Progenitor cell of endocrine pancreas (in vitro differentiated cells): Measurements from ENCODE around the gene ITLN2. TPM values are rescaled to one million over a fixed set of nuclear protein-coding genes. Genes with fewer than 3 reads are reported as not detected.
A peak's percentile ranks its signal among the peaks of the same experiment; 100 is the strongest.

Experiments used
- DNase-seq: peaks from one replicate; pipeline ENCODE4 v3.0.0; 2021; ENCODE audit warnings: low spot score; ENCODE audit not compliant: unreplicated experiment
- H3K27ac Mint-ChIP-seq: 2 replicates; pipeline ENCODE4 v1.8.0; 2021; ENCODE audit warnings: mild to moderate bottlenecking, moderate library complexity, mixed read lengths
- H3K27me3 Mint-ChIP-seq: 2 replicates; pipeline ENCODE4 v1.8.0; 2021; ENCODE audit warnings: mixed read lengths
- H3K36me3 Mint-ChIP-seq: 2 replicates; pipeline ENCODE4 v1.8.0; 2022; ENCODE audit warnings: mixed read lengths; ENCODE audit not compliant: insufficient read depth
- H3K4me1 Mint-ChIP-seq: 2 replicates; pipeline ENCODE4 v1.8.0; 2021; ENCODE audit warnings: low read depth, mixed read lengths
- H3K4me3 Mint-ChIP-seq: 2 replicates; pipeline ENCODE4 v1.8.0; 2021; ENCODE audit warnings: low read depth, mild to moderate bottlenecking, moderate library complexity, mixed read lengths
- H3K9me3 Mint-ChIP-seq: 2 replicates; pipeline ENCODE4 v1.8.0; 2021; ENCODE audit warnings: low read depth, mixed read lengths
- total RNA-seq: library from RNA; stranded (reverse); gene quantifications from 2 replicates; pipeline ENCODE4 v1.2.1, GENCODE V29; 2021
- TF ChIP-seq, protein P1 (sequence below): fragments of 200-600 bp; sonication (generic); IDR thresholded peaks from one replicate; pipeline ENCODE4 v1.5.0; 2021; ENCODE audit warnings: antibody characterized with exemption, mild to moderate bottlenecking; ENCODE audit not compliant: unreplicated experiment

Gene ITLN2
- total RNA-seq, 1 donor from 2014 or later: 1.2 TPM

GRCh38 chr1:160981584-160982411, 27.2 kb upstream of the ITLN2 start:
- no peak for DNase-seq
- H3K4me3 Mint-ChIP-seq: peak overlapping the region; percentile 62
- TF ChIP-seq, protein P1, sequence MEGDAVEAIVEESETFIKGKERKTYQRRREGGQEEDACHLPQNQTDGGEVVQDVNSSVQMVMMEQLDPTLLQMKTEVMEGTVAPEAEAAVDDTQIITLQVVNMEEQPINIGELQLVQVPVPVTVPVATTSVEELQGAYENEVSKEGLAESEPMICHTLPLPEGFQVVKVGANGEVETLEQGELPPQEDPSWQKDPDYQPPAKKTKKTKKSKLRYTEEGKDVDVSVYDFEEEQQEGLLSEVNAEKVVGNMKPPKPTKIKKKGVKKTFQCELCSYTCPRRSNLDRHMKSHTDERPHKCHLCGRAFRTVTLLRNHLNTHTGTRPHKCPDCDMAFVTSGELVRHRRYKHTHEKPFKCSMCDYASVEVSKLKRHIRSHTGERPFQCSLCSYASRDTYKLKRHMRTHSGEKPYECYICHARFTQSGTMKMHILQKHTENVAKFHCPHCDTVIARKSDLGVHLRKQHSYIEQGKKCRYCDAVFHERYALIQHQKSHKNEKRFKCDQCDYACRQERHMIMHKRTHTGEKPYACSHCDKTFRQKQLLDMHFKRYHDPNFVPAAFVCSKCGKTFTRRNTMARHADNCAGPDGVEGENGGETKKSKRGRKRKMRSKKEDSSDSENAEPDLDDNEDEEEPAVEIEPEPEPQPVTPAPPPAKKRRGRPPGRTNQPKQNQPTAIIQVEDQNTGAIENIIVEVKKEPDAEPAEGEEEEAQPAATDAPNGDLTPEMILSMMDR: peak; percentile 6

DNA sequence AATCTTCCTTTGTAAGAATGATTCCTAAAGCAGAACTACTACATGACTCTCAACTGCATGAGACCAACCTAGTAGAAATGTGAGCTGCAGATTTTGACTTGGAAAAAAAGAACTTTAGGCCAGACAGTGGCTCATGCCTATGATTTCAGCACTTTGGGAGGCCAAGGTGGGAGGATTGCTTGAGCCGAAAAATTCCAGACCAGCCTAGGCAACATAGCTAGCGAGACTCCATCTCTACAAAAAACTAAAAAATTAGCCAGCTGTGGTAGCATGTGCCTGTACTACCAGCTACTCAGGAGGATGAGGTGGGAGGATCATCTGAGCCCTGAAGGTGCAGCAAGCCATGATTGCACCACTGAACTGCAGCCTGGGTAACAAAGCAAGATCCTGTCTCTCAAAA, 24.7 kb upstream of the ITLN2 start:
- H3K4me1 Mint-ChIP-seq: peaks cover 9% of the 10 kb centered on the region
- TF ChIP-seq, protein P1: no peak
- peaks cover 31% of the 10 kb centered on the region for H3K27me3 Mint-ChIP-seq
- H3K27ac Mint-ChIP-seq: no peak overlapping the region
- peaks cover 9% of the 10 kb centered on the region for H3K9me3 Mint-ChIP-seq
- peaks cover 9% of the 10 kb centered on the region for H3K36me3 Mint-ChIP-seq
- H3K4me3 Mint-ChIP-seq: no peak overlapping the region
- no peak for DNase-seq

More at GRCh38 chr1:160981584-160982411, 27.2 kb upstream of the ITLN2 start:
- Mint-ChIP-seq H3K27ac (no peak overlapping the region), H3K27me3 (peaks cover 31% of the 10 kb centered on the region), H3K4me1 (peaks cover 9% of the 10 kb centered on the region), H3K36me3 (peaks cover 10% of the 10 kb centered on the region), H3K9me3 (peaks cover 9% of the 10 kb centered on the region)

DNA sequence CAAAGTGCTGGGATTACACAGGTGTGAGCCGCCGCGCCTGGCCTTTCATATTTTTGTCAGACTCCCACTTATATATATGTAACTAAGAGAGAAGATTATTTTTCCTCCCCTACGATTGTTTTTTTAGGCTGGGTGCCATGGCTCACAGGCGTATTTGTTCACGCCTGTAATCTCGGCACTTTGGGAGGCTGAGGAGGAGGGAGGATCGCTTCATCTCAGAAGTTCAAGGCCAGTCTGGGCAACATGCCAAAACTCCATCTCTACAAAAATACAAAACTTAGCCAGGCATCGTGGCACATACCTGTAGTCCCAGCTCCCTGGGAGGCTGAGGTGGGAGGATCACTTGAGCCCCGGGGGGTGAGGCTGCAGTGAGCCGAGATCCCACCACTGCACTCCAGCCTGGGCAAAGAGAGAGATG, 23.9 kb upstream of the ITLN2 start:
- H3K9me3 Mint-ChIP-seq: peaks cover 8% of the 10 kb centered on the region
- H3K36me3 Mint-ChIP-seq: peaks cover 7% of the 10 kb centered on the region
- H3K27ac Mint-ChIP-seq: no peak overlapping the region
- TF ChIP-seq, protein P1: no peak
- DNase-seq: no peak
- peaks cover 29% of the 10 kb centered on the region for H3K27me3 Mint-ChIP-seq
- H3K4me3 Mint-ChIP-seq: no peak overlapping the region
- H3K4me1 Mint-ChIP-seq: peaks cover 9% of the 10 kb centered on the region

DNA sequence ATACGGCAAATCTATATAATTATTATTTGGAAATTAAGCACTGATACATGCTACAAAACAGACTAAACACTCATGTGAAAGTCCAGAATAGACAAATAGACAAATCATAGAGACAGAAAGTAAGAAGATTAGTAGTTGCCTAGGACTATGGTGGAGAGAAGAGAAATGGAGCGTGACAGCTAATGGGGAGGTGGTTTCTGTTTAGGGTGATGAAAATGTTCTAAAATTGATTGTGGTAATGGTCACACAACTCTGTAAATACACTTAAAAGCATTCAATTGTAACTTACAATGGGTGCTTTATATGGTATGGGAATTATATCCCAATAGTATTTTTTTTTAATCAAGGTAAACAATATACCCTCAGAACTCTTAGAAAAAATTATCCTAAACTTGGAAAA, 20.4 kb upstream of the ITLN2 start:
- Mint-ChIP-seq H3K36me3 (no peaks in the 10 kb centered on the region), H3K4me3 (no peak overlapping the region), H3K27me3 (peaks cover 8% of the 10 kb centered on the region), H3K4me1 (no peaks in the 10 kb centered on the region), H3K27ac (no peak overlapping the region), H3K9me3 (no peaks in the 10 kb centered on the region)
- TF ChIP-seq, protein P1: no peak
- DNase-seq: no peak

DNA sequence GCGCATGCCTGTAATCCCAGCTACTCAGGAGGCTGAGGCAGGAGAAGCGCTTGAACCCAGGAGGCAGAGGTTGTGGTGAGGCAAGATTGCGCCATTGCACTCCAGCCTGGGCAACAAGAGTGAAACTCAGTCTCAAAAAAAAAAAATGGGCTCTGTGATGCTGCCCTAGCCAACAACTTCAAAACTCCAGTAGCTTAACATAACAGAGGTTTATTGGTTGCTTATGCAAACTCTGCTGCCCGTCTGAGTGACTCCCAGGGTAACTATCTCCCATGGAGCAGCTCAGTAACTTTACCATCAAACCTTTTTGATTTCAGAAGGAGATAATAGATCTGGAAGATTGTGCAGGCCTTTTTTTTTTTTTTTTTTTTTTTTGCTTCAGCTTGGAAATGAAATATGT, 18.9 kb upstream of the ITLN2 start:
- TF ChIP-seq, protein P1: no peak
- H3K27me3 Mint-ChIP-seq: peaks cover 3% of the 10 kb centered on the region
- no peak overlapping the region for H3K27ac Mint-ChIP-seq
- H3K36me3 Mint-ChIP-seq: no peaks in the 10 kb centered on the region
- DNase-seq: no peak
- no peaks in the 10 kb centered on the region for H3K9me3 Mint-ChIP-seq
- H3K4me3 Mint-ChIP-seq: no peak overlapping the region
- no peaks in the 10 kb centered on the region for H3K4me1 Mint-ChIP-seq
